ENCODE measurements around the gene PDE3B. TPM values are rescaled to one million over a fixed set of nuclear protein-coding genes. Genes with fewer than 3 reads are reported as not detected.

PDE3B gene
- total RNA-seq, 1 donor from 2014 or later: 0.26 TPM

- DNase-seq (ENCODE audit: low read depth): peak; percentile 65
- H3K4me3 ChIP-seq (ENCODE audit: low read depth, low read length): no peak overlapping the region
- FAIRE-seq: no peak
- H3K36me3 ChIP-seq (ENCODE audit: control insufficient read depth, insufficient read depth, low read length): no peaks in the 10 kb centered on the region
- TF ChIP-seq, protein P1, sequence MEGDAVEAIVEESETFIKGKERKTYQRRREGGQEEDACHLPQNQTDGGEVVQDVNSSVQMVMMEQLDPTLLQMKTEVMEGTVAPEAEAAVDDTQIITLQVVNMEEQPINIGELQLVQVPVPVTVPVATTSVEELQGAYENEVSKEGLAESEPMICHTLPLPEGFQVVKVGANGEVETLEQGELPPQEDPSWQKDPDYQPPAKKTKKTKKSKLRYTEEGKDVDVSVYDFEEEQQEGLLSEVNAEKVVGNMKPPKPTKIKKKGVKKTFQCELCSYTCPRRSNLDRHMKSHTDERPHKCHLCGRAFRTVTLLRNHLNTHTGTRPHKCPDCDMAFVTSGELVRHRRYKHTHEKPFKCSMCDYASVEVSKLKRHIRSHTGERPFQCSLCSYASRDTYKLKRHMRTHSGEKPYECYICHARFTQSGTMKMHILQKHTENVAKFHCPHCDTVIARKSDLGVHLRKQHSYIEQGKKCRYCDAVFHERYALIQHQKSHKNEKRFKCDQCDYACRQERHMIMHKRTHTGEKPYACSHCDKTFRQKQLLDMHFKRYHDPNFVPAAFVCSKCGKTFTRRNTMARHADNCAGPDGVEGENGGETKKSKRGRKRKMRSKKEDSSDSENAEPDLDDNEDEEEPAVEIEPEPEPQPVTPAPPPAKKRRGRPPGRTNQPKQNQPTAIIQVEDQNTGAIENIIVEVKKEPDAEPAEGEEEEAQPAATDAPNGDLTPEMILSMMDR (IDR thresholded peaks at IDR 0.05; ENCODE audit: insufficient read depth, low read length, severe bottlenecking): no peak
- H3K27me3 ChIP-seq (ENCODE audit: control insufficient read depth, insufficient read depth, low read length): no peaks in the 10 kb centered on the region
Measured at GRCh38 chr11:14914536-14914935, 270.9 kb downstream of the PDE3B start.

- TF ChIP-seq, protein P1 (IDR thresholded peaks at IDR 0.05; ENCODE audit: insufficient read depth, low read length, severe bottlenecking): no peak
- no peak overlapping the region for H3K4me3 ChIP-seq (ENCODE audit: low read depth, low read length)
- DNase-seq (ENCODE audit: low read depth) (no peak), FAIRE-seq (peak; percentile 62)
- no peaks in the 10 kb centered on the region for H3K27me3 ChIP-seq (ENCODE audit: control insufficient read depth, insufficient read depth, low read length)
- H3K36me3 ChIP-seq (ENCODE audit: control insufficient read depth, insufficient read depth, low read length): no peaks in the 10 kb centered on the region
Measured at GRCh38 chr11:14916403-14916802, 272.8 kb downstream of the PDE3B start.

Other genes starting within 250 kb of the PDE3B start
- gene COPB1, start 144.0 kb upstream of the PDE3B start, total RNA-seq: 192 and 273 TPM in 2 replicates
- 123 and 132 TPM in 2 replicates for gene PSMA1, start 123.4 kb upstream of the PDE3B start, total RNA-seq
- 24.7 and 50.1 TPM in 2 replicates for gene CYP2R1, start 248.4 kb downstream of the PDE3B start, total RNA-seq